Keratinocyte (primary cell): Measurements from ENCODE around the gene TRPM2. TPM values are rescaled to one million over a fixed set of nuclear protein-coding genes. Genes with fewer than 3 reads are reported as not detected.

Experiments
- DNase-seq: peaks from one replicate; pipeline ENCODE4 v3.0.0-alpha.2; 2011; ENCODE audit warnings: low read depth, missing footprints, low spot score
- FAIRE-seq: peaks from 2 replicates; lab custom pipeline; 2011; peaks lifted over from hg19 to GRCh38; lab: Jason Lieb, UNC
- H2AFZ ChIP-seq: 2 replicates; pipeline ENCODE4 v1.6.0; 2012; ENCODE audit warnings: low read length, control low read depth, inconsistent platforms; ENCODE audit not compliant: control insufficient read depth
- H3K27ac ChIP-seq: 2 replicates; pipeline ENCODE4 v1.5.1; 2011; ENCODE audit warnings: low read length; ENCODE audit not compliant: control insufficient read depth, insufficient read depth
- H3K27me3 ChIP-seq: 3 replicates; pipeline ENCODE4 v1.6.0; 2011; ENCODE audit warnings: low read length; ENCODE audit not compliant: control insufficient read depth, insufficient read depth; ENCODE audit errors: extremely low read depth
- H3K36me3 ChIP-seq, 2 experiments: 2 replicates in 1 of 2; 3 replicates in 1 of 2; pipeline ENCODE4 v1.5.1; 2011; ENCODE audit warnings: low read length in 2 of 2, mild to moderate bottlenecking in 1 of 2; ENCODE audit not compliant: control insufficient read depth in 2 of 2, insufficient read depth in 2 of 2; ENCODE audit errors: extremely low read depth in 1 of 2
- H3K4me1 ChIP-seq: 3 replicates; pipeline ENCODE4 v1.5.1; 2011; ENCODE audit warnings: low read length; ENCODE audit not compliant: control insufficient read depth, insufficient read depth; ENCODE audit errors: extremely low read depth
- H3K4me2 ChIP-seq: 3 replicates; pipeline ENCODE4 v1.6.0; 2011; ENCODE audit warnings: low read depth, low read length; ENCODE audit not compliant: control insufficient read depth, insufficient read depth; ENCODE audit errors: extremely low read depth
- H3K4me3 ChIP-seq, 3 experiments: fragments of 200-600 bp in 1 of 3; sonication (generic) in 1 of 3; 2 replicates in 2 of 3; 3 replicates in 1 of 3; pipeline ENCODE4 v1.5.1; 2011 to 2016; ENCODE audit warnings: low read length in 3 of 3, mild to moderate bottlenecking in 3 of 3, control low read depth in 2 of 3, inconsistent platforms in 1 of 3, low read depth in 1 of 3, mixed read lengths in 1 of 3, mixed run types in 1 of 3, moderate library complexity in 1 of 3; ENCODE audit not compliant: control insufficient read depth in 2 of 3, insufficient read depth in 2 of 3; ENCODE audit errors: extremely low read depth in 1 of 3
- H3K79me2 ChIP-seq: 2 replicates; pipeline ENCODE4 v1.6.0; 2012; ENCODE audit warnings: low read length; ENCODE audit not compliant: control insufficient read depth, insufficient read depth
- H3K9ac ChIP-seq: 3 replicates; pipeline ENCODE4 v1.6.0; 2011; ENCODE audit warnings: low read length; ENCODE audit not compliant: control insufficient read depth, insufficient read depth; ENCODE audit errors: extremely low read depth
- H3K9me1 ChIP-seq: 3 replicates; pipeline ENCODE4 v1.6.0; 2011; ENCODE audit warnings: low read length; ENCODE audit not compliant: control insufficient read depth, insufficient read depth; ENCODE audit errors: extremely low read depth
- H3K9me3 ChIP-seq: 2 replicates; pipeline ENCODE4 v1.5.1; 2012; ENCODE audit warnings: low read depth, low read length; ENCODE audit not compliant: control insufficient read depth
- H4K20me1 ChIP-seq: 3 replicates; pipeline ENCODE4 v1.6.0; 2011; ENCODE audit warnings: low read length; ENCODE audit not compliant: control insufficient read depth, insufficient read depth; ENCODE audit errors: extremely low read depth
- EZH2 ChIP-seq: IDR thresholded peaks from one replicate; pipeline ENCODE4 v1.6.1; 2012; ENCODE audit warnings: inconsistent platforms, mild to moderate bottlenecking, low read length, moderate library complexity
- dilution Hi-C: fragments of 300-500 bp; cut with MboI; formaldehyde crosslinking; loops from one replicate; pipeline ENCODE4 v1.7.0; 2020; ENCODE audit warnings: low sequenced_read_pairs; ENCODE audit not compliant: extremely low pct_ligation_motif_present
- polyA plus RNA-seq, 5 experiments: library from polyadenylated mRNA; depleted of rRNA in 3 of 5; stranded (reverse) in 3 of 5; stranded (forward) in 1 of 5; unstranded in 1 of 5; fragments of >200 nt; gene quantifications; 1 replicate in 1 of 5; 2 replicates in 3 of 5; 3 replicates in 1 of 5; pipeline versions ENCODE4 v1.2.1 to v1.2.3, GENCODE V29; 2011 to 2012; ENCODE audit warnings: missing spikeins in 2 of 5, low read depth in 1 of 5, low replicate concordance in 1 of 5
- TF ChIP-seq, protein P1 (sequence below), 3 experiments: IDR thresholded peaks in 1 of 3; conservative IDR thresholded peaks in 1 of 3; optimal IDR thresholded peaks in 1 of 3; 2 replicates in 2 of 3; 3 replicates in 1 of 3; pipeline versions ENCODE3 to v1.5.1; 2011; ENCODE audit warnings: low read length in 3 of 3, mild to moderate bottlenecking in 3 of 3, moderate library complexity in 2 of 3, control low read depth in 1 of 3, inconsistent platforms in 1 of 3; ENCODE audit not compliant: insufficient read depth in 2 of 3; ENCODE audit errors: extremely low read depth in 1 of 3

The TRPM2 gene
- polyA plus RNA-seq, 1 donor (not counting 4 experiments of a cell fraction or from before 2014, with no cell fraction given): 0.31 TPM

- dilution Hi-C loops: no loop called here
- Histone ChIP-seq H3K9me1 (no peaks in the 10 kb centered on the region), H3K27ac (no peak overlapping the region), H3K27me3 (peaks cover 20% of the 10 kb centered on the region), H3K9me3 (no peaks in the 10 kb centered on the region), H3K4me3 (no peak overlapping the region), H3K4me2 (no peak overlapping the region), H3K36me3 (no peaks in the 10 kb centered on the region), H3K9ac (no peak overlapping the region), H3K79me2 (no peaks in the 10 kb centered on the region), H3K4me1 (no peaks in the 10 kb centered on the region), H2AFZ (no peak overlapping the region), H4K20me1 (no peaks in the 10 kb centered on the region)
- no peak for FAIRE-seq
- no peak for DNase-seq
- TF ChIP-seq, protein P1, sequence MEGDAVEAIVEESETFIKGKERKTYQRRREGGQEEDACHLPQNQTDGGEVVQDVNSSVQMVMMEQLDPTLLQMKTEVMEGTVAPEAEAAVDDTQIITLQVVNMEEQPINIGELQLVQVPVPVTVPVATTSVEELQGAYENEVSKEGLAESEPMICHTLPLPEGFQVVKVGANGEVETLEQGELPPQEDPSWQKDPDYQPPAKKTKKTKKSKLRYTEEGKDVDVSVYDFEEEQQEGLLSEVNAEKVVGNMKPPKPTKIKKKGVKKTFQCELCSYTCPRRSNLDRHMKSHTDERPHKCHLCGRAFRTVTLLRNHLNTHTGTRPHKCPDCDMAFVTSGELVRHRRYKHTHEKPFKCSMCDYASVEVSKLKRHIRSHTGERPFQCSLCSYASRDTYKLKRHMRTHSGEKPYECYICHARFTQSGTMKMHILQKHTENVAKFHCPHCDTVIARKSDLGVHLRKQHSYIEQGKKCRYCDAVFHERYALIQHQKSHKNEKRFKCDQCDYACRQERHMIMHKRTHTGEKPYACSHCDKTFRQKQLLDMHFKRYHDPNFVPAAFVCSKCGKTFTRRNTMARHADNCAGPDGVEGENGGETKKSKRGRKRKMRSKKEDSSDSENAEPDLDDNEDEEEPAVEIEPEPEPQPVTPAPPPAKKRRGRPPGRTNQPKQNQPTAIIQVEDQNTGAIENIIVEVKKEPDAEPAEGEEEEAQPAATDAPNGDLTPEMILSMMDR (optimal IDR thresholded peaks at IDR 0.05 in 1 of 3, IDR thresholded peaks at IDR 0.05 in 1 of 3, conservative IDR thresholded peaks at IDR 0.05 in 1 of 3; ENCODE audit: extremely low read depth in 1 of 3, insufficient read depth in 2 of 3, low read length in 3 of 3): no peak
- TF ChIP-seq EZH2: no peak
These were observed 100.6 kb downstream of the TRPM2 start for GRCh38 chr21:44454058-44454457.

DNA sequence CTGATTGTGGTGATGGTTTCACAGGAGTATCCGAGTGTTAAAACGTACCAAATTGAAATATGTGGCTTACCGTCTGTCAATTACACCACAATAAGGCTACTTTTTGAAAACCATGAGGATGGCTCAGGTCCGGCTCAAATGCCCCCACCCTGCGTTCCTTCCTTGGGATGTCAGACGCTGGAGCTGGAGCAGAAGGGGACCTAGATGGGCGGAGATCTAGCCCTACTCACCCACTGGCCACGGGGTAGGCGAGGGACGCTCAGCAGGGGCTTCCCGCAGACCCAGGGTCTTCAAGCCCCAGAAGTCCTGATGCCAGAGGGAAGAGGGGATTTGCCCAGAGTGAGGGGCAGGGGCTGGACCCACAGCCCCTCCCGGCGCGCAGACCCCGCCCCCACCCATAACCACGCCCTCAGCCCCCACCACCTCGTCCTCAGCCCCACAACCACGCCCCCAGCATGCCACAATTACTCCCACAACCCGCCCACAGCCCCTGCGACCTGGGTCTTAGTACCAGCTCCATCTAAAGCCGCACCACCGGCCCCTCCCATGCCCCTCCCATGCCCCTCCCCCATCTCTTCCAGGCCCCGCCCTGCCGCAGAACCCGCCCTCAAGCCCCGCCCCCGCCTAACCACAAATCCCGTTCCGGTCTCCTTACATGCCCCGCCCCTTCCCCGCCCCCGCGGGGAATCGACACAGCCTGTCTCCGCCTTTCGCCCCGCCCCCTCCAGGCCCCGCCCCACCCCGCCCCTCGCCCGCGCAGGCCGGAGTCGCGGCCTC lies 101.5 kb downstream of the TRPM2 start, which contains the start of gene LRRC3:
Gene LRRC3, plus strand, starts transcription at position 764 of the 777 bp plus-strand sequence. CDS start 1,135 bp downstream, outside the sequence.
- H3K4me1 ChIP-seq: no peaks in the 10 kb centered on the region
- no peaks in the 10 kb centered on the region for H4K20me1 ChIP-seq
- TF ChIP-seq, protein P1 (optimal IDR thresholded peaks at IDR 0.05 in 1 of 3, IDR thresholded peaks at IDR 0.05 in 1 of 3, conservative IDR thresholded peaks at IDR 0.05 in 1 of 3; ENCODE audit: extremely low read depth in 1 of 3, insufficient read depth in 2 of 3, low read length in 3 of 3): no peak
- no peak for TF ChIP-seq EZH2
- peak within 1 kb of the TSS; percentile 81 for H2AFZ ChIP-seq
- no peaks in the 10 kb centered on the region for H3K9me3 ChIP-seq
- H3K9ac ChIP-seq: peak within 1 kb of the TSS; percentile 41
- dilution Hi-C loops: no loop called here
- FAIRE-seq: peak; percentile 9
- H3K4me3 ChIP-seq: peak within 1 kb of the TSS; percentile 52 to 83 (median 63)
- no peaks in the 10 kb centered on the region for H3K36me3 ChIP-seq
- H3K79me2 ChIP-seq: no peaks in the 10 kb centered on the region
- H3K4me2 ChIP-seq: peak within 1 kb of the TSS; percentile 78
- DNase-seq: peak; percentile 41
- no peaks in the 10 kb centered on the region for H3K9me1 ChIP-seq
- H3K27me3 ChIP-seq: peaks cover 19% of the 10 kb centered on the region
- no peak within 1 kb of the TSS for H3K27ac ChIP-seq
